ENCODE data around the gene KMT2D.
A peak's percentile ranks its signal among the peaks of the same experiment; 100 is the strongest.

Gene KMT2D

GRCh38 chr12:49030119-49030518 lies 30.5 kb downstream of the KMT2D start:
- Histone ChIP-seq H3K27me3 (no peaks in the 10 kb centered on the region), H3K4me3 (no peak overlapping the region), H3K27ac (no peak overlapping the region), H3K9ac (no peak overlapping the region), H3K36me3 (peaks cover 95 to 100% (median 99%) of the 10 kb centered on the region in 11 experiments), H3K4me1 (peaks cover 0 to 20% (median 0%) of the 10 kb centered on the region in 10 experiments; a peak in 6 of 20 replicates), H3K9me3 (replicated peaks in 1 of 11) (no peaks in the 10 kb centered on the region), H3K4me2 (no peak overlapping the region), H4K20me1 (peaks cover 53 to 100% (median 90%) of the 10 kb centered on the region in 11 experiments)
- no peak for TF ChIP-seq Cebpa-rat (IDR thresholded peaks at IDR 0.05)

- no peaks in the 10 kb centered on the region for H3K27me3 ChIP-seq
- TF ChIP-seq Cebpa-rat (IDR thresholded peaks at IDR 0.05): no peak
- H3K36me3 ChIP-seq: peaks cover 95 to 100% (median 99%) of the 10 kb centered on the region in 11 experiments
- H3K4me2 ChIP-seq: peak overlapping the region in 2 of 11 experiments; percentile 14 to 30; a peak in 4 of 22 replicates
- no peak overlapping the region for H3K27ac ChIP-seq
- no peaks in the 10 kb centered on the region for H3K9me3 ChIP-seq (replicated peaks in 1 of 11)
- peaks cover 45 to 100% (median 90%) of the 10 kb centered on the region in 11 experiments for H4K20me1 ChIP-seq
- no peak overlapping the region for H3K4me3 ChIP-seq
- H3K4me1 ChIP-seq: peaks cover 0 to 20% (median 0%) of the 10 kb centered on the region in 10 experiments; a peak in 6 of 20 replicates
- peak overlapping the region in 1 of 11 experiments; percentile 4; a peak in 1 of 22 replicates for H3K9ac ChIP-seq
Measured at GRCh38 chr12:49028666-49029275, 31.8 kb downstream of the KMT2D start.

GRCh38 chr12:49027846-49028555 lies 32.6 kb downstream of the KMT2D start:
- Histone ChIP-seq H3K27ac (no peak overlapping the region), H3K4me2 (peak overlapping the region in 2 of 11 experiments; percentile 14 to 30; a peak in 3 of 22 replicates), H3K9me3 (replicated peaks in 1 of 11) (no peaks in the 10 kb centered on the region), H3K4me3 (no peak overlapping the region), H3K4me1 (peaks cover 0 to 20% (median 0%) of the 10 kb centered on the region in 10 experiments; a peak in 6 of 20 replicates), H4K20me1 (peaks cover 38 to 100% (median 88%) of the 10 kb centered on the region in 11 experiments), H3K27me3 (no peaks in the 10 kb centered on the region), H3K9ac (peak overlapping the region in 1 of 11 experiments; percentile 4; a peak in 1 of 22 replicates), H3K36me3 (peaks cover 95 to 100% (median 99%) of the 10 kb centered on the region in 11 experiments)
- no peak for TF ChIP-seq Cebpa-rat (IDR thresholded peaks at IDR 0.05)

GRCh38 chr12:49026678-49027480 lies 33.7 kb downstream of the KMT2D start:
- peaks cover 95 to 100% (median 99%) of the 10 kb centered on the region in 11 experiments for H3K36me3 ChIP-seq
- H4K20me1 ChIP-seq: peaks cover 26 to 100% (median 79%) of the 10 kb centered on the region in 11 experiments
- H3K4me2 ChIP-seq: no peak overlapping the region
- no peaks in the 10 kb centered on the region for H3K27me3 ChIP-seq
- H3K9ac ChIP-seq: no peak overlapping the region
- H3K9me3 ChIP-seq (replicated peaks in 1 of 11): no peaks in the 10 kb centered on the region
- no peak for TF ChIP-seq Cebpa-rat (IDR thresholded peaks at IDR 0.05)
- H3K4me1 ChIP-seq: peaks cover 0 to 20% (median 2%) of the 10 kb centered on the region in 10 experiments; a peak in 9 of 20 replicates
- H3K4me3 ChIP-seq: no peak overlapping the region
- H3K27ac ChIP-seq: no peak overlapping the region

- peaks cover 0 to 27% (median 9%) of the 10 kb centered on the region in 10 experiments; a peak in 15 of 20 replicates for H3K4me1 ChIP-seq
- peaks cover 23 to 92% (median 71%) of the 10 kb centered on the region in 11 experiments for H4K20me1 ChIP-seq
- peaks cover 95 to 100% (median 99%) of the 10 kb centered on the region in 11 experiments for H3K36me3 ChIP-seq
- TF ChIP-seq Cebpa-rat (IDR thresholded peaks at IDR 0.05): no peak
- H3K4me2 ChIP-seq: no peak overlapping the region
- H3K4me3 ChIP-seq: no peak overlapping the region
- no peak overlapping the region for H3K9ac ChIP-seq
- H3K9me3 ChIP-seq (replicated peaks in 1 of 11): no peaks in the 10 kb centered on the region
- H3K27ac ChIP-seq: no peak overlapping the region
- no peaks in the 10 kb centered on the region for H3K27me3 ChIP-seq
Measured at GRCh38 chr12:49026101-49026500, 34.5 kb downstream of the KMT2D start.

GRCh38 chr12:49025463-49025862 lies 35.1 kb downstream of the KMT2D start:
- no peak overlapping the region for H3K9ac ChIP-seq
- no peak for TF ChIP-seq Cebpa-rat (IDR thresholded peaks at IDR 0.05)
- no peak overlapping the region for H3K4me3 ChIP-seq
- H4K20me1 ChIP-seq: peaks cover 23 to 85% (median 65%) of the 10 kb centered on the region in 11 experiments; a peak in 21 of 22 replicates
- no peak overlapping the region for H3K4me2 ChIP-seq
- no peak overlapping the region for H3K27ac ChIP-seq
- H3K36me3 ChIP-seq: peaks cover 88 to 99% (median 97%) of the 10 kb centered on the region in 11 experiments
- no peaks in the 10 kb centered on the region for H3K9me3 ChIP-seq (replicated peaks in 1 of 11)
- no peaks in the 10 kb centered on the region for H3K27me3 ChIP-seq
- peaks cover 4 to 34% (median 16%) of the 10 kb centered on the region in 10 experiments for H3K4me1 ChIP-seq

- Histone ChIP-seq H3K4me1 (peaks cover 11 to 37% (median 21%) of the 10 kb centered on the region in 10 experiments), H3K9ac (no peak overlapping the region), H3K27ac (no peak overlapping the region), H3K36me3 (peaks cover 84 to 91% (median 89%) of the 10 kb centered on the region in 11 experiments), H3K4me3 (no peak overlapping the region), H4K20me1 (peaks cover 23 to 76% (median 61%) of the 10 kb centered on the region in 11 experiments; a peak in 20 of 22 replicates), H3K27me3 (no peaks in the 10 kb centered on the region), H3K9me3 (replicated peaks in 1 of 11) (no peaks in the 10 kb centered on the region), H3K4me2 (no peak overlapping the region)
- no peak for TF ChIP-seq Cebpa-rat (IDR thresholded peaks at IDR 0.05)
Measured at GRCh38 chr12:49024543-49024942, 36.1 kb downstream of the KMT2D start.

- H3K4me1 ChIP-seq: peaks cover 14 to 34% (median 25%) of the 10 kb centered on the region in 10 experiments
- H3K4me3 ChIP-seq: no peak overlapping the region
- H3K36me3 ChIP-seq: peaks cover 77 to 83% (median 81%) of the 10 kb centered on the region in 11 experiments
- no peak for TF ChIP-seq Cebpa-rat (IDR thresholded peaks at IDR 0.05)
- H3K27me3 ChIP-seq: no peaks in the 10 kb centered on the region
- H4K20me1 ChIP-seq: peaks cover 23 to 69% (median 56%) of the 10 kb centered on the region in 11 experiments; a peak in 20 of 22 replicates
- no peak overlapping the region for H3K9ac ChIP-seq
- H3K27ac ChIP-seq: no peak overlapping the region; a peak in 1 of 22 replicates
- no peaks in the 10 kb centered on the region for H3K9me3 ChIP-seq (replicated peaks in 1 of 11)
- H3K4me2 ChIP-seq: no peak overlapping the region
Measured at GRCh38 chr12:49023812-49024211, 36.8 kb downstream of the KMT2D start.

All from BLaER1 treated with 17β-estradiol and CSF1 and Interleukin-3, amounts not matched to agents 10 nM and 100 nM (cell line).